Measurements from ENCODE around the gene ARL15.

DNA sequence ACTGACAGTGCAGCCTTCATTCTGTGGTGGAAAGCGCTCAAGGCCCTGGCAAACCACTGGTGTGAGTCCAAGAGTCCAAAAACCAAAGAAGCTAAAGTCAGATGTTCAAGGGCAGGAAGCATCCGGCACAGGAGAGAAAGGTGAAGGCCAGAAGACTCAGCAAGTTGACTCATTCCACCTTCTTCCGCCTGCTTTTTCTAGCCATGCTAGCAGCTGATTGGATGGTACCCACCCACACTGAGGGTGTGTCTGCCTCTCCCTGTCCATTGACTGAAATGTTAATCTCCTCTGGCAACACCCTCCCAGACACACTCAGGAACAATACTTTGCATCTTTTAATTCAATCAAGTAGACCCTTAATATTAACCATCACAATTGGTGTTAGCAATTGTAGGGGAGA is 453.9 kb downstream of the ARL15 start:
- TF ChIP-seq, protein P1, sequence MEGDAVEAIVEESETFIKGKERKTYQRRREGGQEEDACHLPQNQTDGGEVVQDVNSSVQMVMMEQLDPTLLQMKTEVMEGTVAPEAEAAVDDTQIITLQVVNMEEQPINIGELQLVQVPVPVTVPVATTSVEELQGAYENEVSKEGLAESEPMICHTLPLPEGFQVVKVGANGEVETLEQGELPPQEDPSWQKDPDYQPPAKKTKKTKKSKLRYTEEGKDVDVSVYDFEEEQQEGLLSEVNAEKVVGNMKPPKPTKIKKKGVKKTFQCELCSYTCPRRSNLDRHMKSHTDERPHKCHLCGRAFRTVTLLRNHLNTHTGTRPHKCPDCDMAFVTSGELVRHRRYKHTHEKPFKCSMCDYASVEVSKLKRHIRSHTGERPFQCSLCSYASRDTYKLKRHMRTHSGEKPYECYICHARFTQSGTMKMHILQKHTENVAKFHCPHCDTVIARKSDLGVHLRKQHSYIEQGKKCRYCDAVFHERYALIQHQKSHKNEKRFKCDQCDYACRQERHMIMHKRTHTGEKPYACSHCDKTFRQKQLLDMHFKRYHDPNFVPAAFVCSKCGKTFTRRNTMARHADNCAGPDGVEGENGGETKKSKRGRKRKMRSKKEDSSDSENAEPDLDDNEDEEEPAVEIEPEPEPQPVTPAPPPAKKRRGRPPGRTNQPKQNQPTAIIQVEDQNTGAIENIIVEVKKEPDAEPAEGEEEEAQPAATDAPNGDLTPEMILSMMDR (IDR thresholded peaks at IDR 0.05): no peak
- no peak for TF ChIP-seq EP300 (IDR thresholded peaks at IDR 0.05)
- no peak for TF ChIP-seq POLR2A (IDR thresholded peaks at IDR 0.05)
